Head of caudate nucleus (tissue), 42 donors: ENCODE results near the gene ATG13.

Experiments
- DNase-seq, 42 donors: peaks; one replicate each; pipeline versions ENCODE4 v3.0.0 to v3.0.0-alpha.2; 2020 to 2021; ENCODE audit warnings: mixed read lengths in 7 of 42
- intact Hi-C: fragments of 100-400 bp; cut with DNase I; formaldehyde crosslinking; loops from one replicate; pipeline ENCODE4 v1.15.0; 2022

Gene ATG13

GRCh38 chr11:46601129-46601528 is 16.2 kb upstream of the ATG13 start:
- DNase-seq = peak in 2 of 42 donors; percentile 11 to 46
- intact Hi-C loops = no loop called here

GRCh38 chr11:46603704-46604308 is 13.5 kb upstream of the ATG13 start:
- intact Hi-C loops = no loop called here
- DNase-seq = no peak

GRCh38 chr11:46604796-46605195 is 12.6 kb upstream of the ATG13 start:
- intact Hi-C loops = no loop called here
- peak in 2 of 42 donors; percentile 26 to 31 for DNase-seq

DNA sequence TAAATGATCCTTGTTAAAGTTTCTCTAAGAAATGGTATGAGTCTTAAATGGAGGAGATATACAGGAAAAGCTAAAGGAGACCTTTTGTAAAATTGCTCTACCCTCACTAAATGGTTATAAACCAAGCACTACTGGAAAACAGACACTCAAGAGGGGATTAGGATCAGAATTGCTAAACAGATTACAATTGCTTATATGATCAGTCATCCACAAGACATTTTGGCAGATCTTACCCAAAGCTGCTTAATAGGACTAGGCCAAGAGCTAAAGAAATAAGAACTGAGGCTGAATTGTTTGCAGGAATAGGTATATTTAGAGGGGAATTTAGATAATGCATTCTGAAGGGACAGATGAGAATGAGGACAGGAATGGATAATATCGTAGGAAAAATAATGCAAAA is 9.8 kb upstream of the ATG13 start:
- intact Hi-C loops = no loop called here
- no peak for DNase-seq

GRCh38 chr11:46609386-46609785 is 8.0 kb upstream of the ATG13 start:
- DNase-seq = no peak
- intact Hi-C loops = no loop called here

DNA sequence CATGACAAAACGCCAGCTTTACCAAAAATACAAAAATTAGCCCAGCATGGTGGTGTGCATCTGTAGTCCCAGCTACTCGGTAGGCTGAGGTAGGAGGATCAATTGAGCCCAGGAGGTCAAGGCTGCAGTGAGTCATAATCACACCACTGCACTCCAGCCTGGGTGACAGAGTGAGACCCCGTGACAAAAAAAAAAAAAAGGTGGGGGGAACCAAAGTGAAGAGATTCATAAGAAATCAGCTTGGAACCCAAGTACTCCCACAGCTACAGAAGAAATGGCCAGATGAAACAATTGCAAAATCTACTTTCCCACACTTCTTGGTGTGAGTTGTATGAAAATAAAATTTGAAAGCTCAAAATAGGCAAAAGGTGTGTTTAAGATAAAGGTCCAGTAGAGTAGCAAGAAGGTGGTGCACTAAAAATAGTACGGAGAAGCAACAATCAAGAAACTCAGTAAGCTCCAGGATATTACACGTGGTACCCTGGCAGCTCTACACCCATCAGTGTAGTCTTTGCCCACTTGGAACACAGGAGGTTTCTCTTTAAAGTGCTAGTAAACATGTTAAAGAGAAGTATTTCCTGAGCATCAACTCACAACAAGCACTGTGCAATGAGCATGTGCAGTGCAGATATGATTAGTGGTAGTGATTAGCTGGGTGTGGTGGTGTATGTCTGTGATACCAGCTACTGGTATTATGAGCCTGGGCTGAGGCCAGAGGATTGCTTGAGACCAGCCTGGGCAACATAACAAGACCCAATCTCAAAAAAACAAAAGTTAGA is 5.6 kb upstream of the ATG13 start:
- DNase-seq = no peak
- intact Hi-C loops = no loop called here

DNA sequence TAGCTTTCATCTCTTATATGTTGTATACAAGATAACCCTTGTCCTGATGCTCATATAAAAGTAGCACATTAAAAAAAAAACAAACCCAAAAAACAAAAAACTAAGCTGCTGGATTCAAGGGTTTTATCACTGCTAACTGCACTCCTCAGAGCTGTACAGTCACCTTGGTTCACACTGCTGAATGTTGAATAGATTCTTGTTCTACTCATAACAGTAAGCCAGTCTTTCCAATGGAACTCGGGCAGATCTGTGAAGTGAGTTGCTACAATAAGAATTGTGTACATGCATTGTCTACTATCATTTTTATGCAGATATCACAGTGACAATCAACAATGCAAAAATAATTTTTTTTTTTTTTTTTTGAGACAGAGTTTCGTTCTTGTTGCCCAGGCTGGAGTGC is 5.0 kb upstream of the ATG13 start:
- peak in 7 of 42 donors; percentile 14 to 57 (median 28) for DNase-seq
- intact Hi-C loops = no loop called here

DNA sequence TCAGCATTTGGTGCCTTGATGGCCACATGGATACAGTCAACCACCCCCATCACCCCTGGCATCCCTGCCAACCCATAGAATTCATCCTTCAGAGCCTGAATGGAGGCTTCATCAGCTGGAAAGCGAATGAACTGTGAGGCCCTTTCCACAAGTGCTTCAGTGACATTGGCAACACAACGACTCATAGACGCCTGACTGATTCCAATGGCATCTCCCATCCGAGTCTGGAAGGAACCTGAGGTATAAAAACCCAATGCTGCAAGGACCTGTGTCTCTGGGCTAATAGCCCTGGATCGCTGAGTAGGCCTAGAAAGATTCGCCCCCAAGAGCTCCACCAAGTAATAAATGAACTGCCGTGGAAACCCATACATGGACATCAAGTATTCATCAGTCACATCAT is 1.6 kb upstream of the ATG13 start:
- no peak for DNase-seq
- intact Hi-C loops = loop anchor here (5.0 kb wide), 1 partner anchor 87 kb away; the partner anchor contains the start of genes ARHGAP1 and ZNF408

- DNase-seq = no peak
- intact Hi-C loops = loop anchor here (5.0 kb wide), 1 partner anchor 86 kb away; the partner anchor contains the start of genes ARHGAP1 and ZNF408
Observed at GRCh38 chr11:46616551-46617133, 711 bp upstream of the ATG13 start.

DNA sequence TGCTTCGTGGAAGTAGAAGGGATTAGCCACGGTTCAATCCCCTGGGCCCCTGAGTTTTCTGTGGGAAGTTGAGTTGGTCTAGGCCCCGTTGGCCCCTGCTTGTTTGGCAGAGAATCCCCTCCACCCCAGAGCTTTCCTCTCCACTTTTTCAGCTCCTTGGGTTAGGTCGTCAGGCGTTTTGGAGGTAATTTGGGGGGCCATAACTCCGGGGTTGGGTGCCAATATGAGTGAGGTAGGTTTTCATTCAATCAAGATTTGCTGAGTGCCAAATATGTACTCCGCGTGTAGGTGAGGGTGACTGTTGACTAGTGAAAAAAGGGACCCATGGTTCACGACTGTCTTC is 590 bp downstream of the ATG13 start:
- DNase-seq = no peak
- intact Hi-C loops = loop anchor here (5.0 kb wide), 1 partner anchor 84 kb away; the partner anchor contains the start of genes ARHGAP1 and ZNF408

- no peak for DNase-seq
- intact Hi-C loops = loop anchor here (5.0 kb wide), 1 partner anchor 83 kb away; the partner anchor contains the start of genes ARHGAP1 and ZNF408
Observed at GRCh38 chr11:46618837-46619236, 1.5 kb downstream of the ATG13 start.

GRCh38 chr11:46625406-46625805 is 8.1 kb downstream of the ATG13 start:
- no peak for DNase-seq
- intact Hi-C loops = no loop called here

GRCh38 chr11:46628961-46629360 is 11.6 kb downstream of the ATG13 start:
- DNase-seq = no peak
- intact Hi-C loops = no loop called here

- DNase-seq = no peak
- intact Hi-C loops = no loop called here
Observed at GRCh38 chr11:46630237-46630636, 12.9 kb downstream of the ATG13 start.

GRCh38 chr11:46631676-46632075 is 14.3 kb downstream of the ATG13 start:
- intact Hi-C loops = no loop called here
- no peak for DNase-seq

DNA sequence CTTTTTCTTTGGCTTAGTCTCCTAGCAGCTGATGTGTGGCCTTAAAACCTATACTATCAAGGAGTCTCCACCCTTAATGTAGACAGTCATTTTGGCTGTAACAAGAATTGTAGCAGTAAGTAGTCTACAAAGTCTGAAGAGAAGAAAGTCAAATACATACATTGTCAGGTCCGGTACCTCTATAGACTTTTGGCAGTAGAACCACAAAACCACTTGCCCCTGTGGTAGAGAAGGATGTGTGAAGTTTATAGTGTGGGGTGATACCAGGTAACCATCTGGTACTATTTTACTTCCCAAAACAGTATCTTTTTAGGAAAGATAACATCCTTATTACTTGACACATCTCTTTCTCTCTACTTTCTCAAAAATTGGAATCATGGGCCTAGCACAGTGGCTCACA is 15.1 kb downstream of the ATG13 start:
- no peak for DNase-seq
- intact Hi-C loops = no loop called here

- intact Hi-C loops = no loop called here
- DNase-seq = no peak
Observed at GRCh38 chr11:46633291-46634217, 16.2 kb downstream of the ATG13 start.

GRCh38 chr11:46635557-46636139 is 18.3 kb downstream of the ATG13 start:
- DNase-seq = no peak
- intact Hi-C loops = no loop called here

GRCh38 chr11:46637546-46637945 is 20.2 kb downstream of the ATG13 start:
- peak in 20 of 42 donors; percentile 17 to 72 (median 36) for DNase-seq
- intact Hi-C loops = no loop called here
